Activated T-cell treated with anti-CD3 and anti-CD28 coated beads, Interleukin-2, amount 50 U/mL, for 24 hours (primary cell): ENCODE data around the gene TMEM156.
"Not testable (repeated sequence)": the region's sequence is repeated elsewhere in the genome, so short reads cannot be mapped to it uniquely, and the experiment has no call there.

Source experiments
- DNase-seq: peaks from one replicate; pipeline ENCODE4 v3.0.0-alpha.2; 2020
- H3K27ac Mint-ChIP-seq: 2 replicates; pipeline ENCODE4 v1.8.0; 2020; ENCODE audit warnings: mild to moderate bottlenecking, mixed read lengths
- H3K27me3 Mint-ChIP-seq: 2 replicates; pipeline ENCODE4 v1.8.0; 2020; ENCODE audit warnings: mixed read lengths
- H3K36me3 Mint-ChIP-seq: 2 replicates; pipeline ENCODE4 v1.8.0; 2020; ENCODE audit warnings: low read depth, mixed read lengths
- H3K4me1 Mint-ChIP-seq: 2 replicates; pipeline ENCODE4 v1.8.0; 2020; ENCODE audit warnings: low read depth, mixed read lengths
- H3K4me3 Mint-ChIP-seq: 2 replicates; pipeline ENCODE4 v1.8.0; 2020; ENCODE audit warnings: mild to moderate bottlenecking, moderate library complexity, mixed read lengths
- H3K9me3 Mint-ChIP-seq: 2 replicates; pipeline ENCODE4 v1.8.0; 2020; ENCODE audit warnings: mixed read lengths

TMEM156 gene

DNA sequence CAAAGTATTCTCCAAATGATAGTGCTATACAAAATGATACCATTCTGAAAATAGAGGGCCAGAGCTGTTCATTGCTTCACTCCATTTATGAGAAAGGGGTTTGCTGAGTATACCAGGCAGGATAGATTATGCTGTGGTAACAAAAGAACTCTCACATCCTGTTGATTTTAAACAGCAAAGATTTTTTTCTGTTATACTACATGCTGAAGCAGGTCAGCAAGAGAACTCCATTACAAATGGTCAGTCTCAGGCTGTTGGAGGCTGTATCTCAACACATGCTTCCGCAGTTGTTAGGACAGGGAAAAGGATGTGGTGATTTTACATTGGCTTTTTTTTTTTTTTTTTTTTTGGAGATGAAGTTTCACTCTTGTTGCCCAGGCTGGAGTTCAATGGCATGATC lies 16.1 kb upstream of the TMEM156 start:
- peak overlapping the region; percentile 63 for H3K27ac Mint-ChIP-seq
- no peak overlapping the region for H3K4me3 Mint-ChIP-seq
- no peaks in the 10 kb centered on the region for H3K9me3 Mint-ChIP-seq
- H3K36me3 Mint-ChIP-seq, result peaks cover 13% of the 10 kb centered on the region
- H3K4me1 Mint-ChIP-seq, result peaks cover 59% of the 10 kb centered on the region
- no peaks in the 10 kb centered on the region for H3K27me3 Mint-ChIP-seq
- no peak for DNase-seq

DNA sequence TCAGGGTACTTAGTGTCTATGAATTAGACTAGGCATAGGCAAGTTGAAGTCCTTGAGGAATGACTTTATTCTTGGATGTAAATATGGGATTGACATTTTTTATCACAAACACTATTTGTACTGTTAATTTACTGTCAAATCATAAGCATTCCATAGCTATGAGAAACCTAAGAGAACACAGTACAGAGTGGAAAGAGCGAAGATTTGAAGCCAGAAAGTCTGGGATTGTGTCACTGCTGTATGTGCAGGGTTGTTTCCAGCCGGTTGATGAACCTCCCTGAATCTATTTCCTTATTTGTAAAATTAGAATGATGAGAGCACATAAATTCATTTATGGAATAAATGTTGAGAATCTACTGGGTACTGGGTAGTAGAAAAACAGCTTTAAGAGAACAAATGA lies 15.5 kb upstream of the TMEM156 start:
- no peak for DNase-seq
- Mint-ChIP-seq H3K27ac (peak overlapping the region; percentile 63), H3K4me1 (peaks cover 62% of the 10 kb centered on the region), H3K27me3 (no peaks in the 10 kb centered on the region), H3K9me3 (no peaks in the 10 kb centered on the region), H3K36me3 (peaks cover 13% of the 10 kb centered on the region), H3K4me3 (peak overlapping the region; percentile 15)

DNA sequence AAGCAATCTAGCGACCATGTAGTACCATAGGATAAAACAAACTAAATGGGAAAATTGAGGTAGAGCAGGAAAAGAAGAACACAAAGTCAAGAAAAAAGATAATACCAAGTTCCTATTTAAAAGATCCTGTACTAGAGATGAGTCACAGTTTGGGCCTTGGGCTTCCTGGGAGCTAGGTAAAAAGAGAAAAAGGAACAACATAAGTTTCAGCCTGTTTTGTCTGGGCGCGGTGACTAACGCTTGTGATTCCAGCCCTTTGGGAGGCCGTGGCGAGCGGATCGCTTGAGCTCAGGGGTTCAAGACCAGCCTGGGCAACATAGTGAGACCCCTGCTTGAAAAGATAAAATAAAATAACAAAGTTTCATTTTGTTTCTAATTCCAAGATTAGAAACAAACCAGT lies 14.0 kb upstream of the TMEM156 start:
- H3K4me3 Mint-ChIP-seq, result peak overlapping the region; percentile 88
- H3K36me3 Mint-ChIP-seq, result peaks cover 13% of the 10 kb centered on the region
- no peak for DNase-seq
- H3K27me3 Mint-ChIP-seq, result no peaks in the 10 kb centered on the region
- H3K9me3 Mint-ChIP-seq, result no peaks in the 10 kb centered on the region
- peak overlapping the region; percentile 85 for H3K27ac Mint-ChIP-seq
- H3K4me1 Mint-ChIP-seq, result peaks cover 60% of the 10 kb centered on the region

DNA sequence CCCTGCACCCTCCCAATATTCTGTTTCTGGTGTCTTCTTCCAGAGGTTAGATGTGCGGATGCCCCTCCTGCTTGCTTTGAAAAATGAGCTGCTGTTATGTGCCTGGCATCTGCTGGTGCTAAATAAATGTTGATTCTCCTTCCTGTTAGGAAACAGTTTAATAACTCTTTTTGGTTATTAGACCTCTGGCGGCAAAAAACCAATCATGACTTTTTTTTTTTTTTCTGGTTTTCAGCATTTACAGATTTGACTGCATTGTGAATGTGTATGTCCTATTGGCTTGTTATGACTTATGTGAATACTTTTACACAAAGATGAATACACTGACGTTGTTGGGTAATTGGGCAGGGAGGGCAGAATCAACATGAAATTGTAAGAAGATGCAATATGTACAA lies 13.6 kb upstream of the TMEM156 start:
- Mint-ChIP-seq H3K4me1 (peaks cover 56% of the 10 kb centered on the region), H3K4me3 (peak overlapping the region; percentile 88), H3K9me3 (no peaks in the 10 kb centered on the region), H3K27me3 (no peaks in the 10 kb centered on the region), H3K27ac (peak overlapping the region; percentile 85), H3K36me3 (peaks cover 13% of the 10 kb centered on the region)
- DNase-seq, result no peak

DNA sequence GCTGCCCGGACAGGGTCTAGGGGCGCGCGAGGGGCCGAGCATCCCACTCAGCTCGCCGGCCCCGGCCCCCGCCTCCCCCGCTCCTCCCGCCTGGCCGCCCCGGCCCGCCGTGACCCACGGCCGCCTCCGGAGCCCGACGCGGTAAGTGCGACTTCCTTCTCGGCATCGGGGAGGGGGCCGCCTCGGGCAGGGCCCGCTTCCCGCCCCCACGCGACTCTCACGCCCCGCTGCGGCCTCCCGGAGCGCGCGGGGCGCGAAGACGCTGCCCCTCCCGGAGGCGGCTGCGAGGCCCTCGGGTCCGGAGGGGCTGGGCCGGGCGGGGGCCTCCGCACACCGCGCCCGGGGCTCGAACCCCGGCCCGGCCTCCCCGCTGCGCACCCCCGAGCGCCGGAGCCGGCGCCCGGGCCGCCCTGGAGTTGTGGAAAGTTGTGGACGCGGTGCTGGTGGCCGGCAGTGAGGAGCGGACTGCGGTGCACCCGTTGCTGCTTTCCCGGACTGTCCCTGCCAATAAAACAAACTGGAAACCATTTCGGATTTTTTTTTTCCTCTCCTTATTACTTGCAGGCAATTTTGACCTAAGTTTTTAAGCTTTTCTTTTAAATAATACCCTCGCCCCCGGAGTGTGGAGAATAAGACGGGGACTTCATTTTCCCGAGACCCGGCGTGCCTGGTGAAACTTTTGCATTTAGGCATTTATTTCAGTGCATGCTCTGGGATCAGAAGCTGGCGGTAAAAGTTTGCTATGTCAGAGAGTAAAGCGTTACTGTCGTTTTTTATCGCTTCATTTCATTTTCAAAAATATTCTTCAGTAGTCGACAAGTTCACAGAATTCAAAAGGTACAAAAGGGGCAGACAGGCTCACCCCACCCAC lies 13.0 kb upstream of the TMEM156 start:
- Mint-ChIP-seq H3K9me3 (no peaks in the 10 kb centered on the region), H3K4me1 (peaks cover 51% of the 10 kb centered on the region), H3K4me3 (peak overlapping the region; percentile 88), H3K27ac (peak overlapping the region; percentile 85), H3K27me3 (no peaks in the 10 kb centered on the region), H3K36me3 (peaks cover 13% of the 10 kb centered on the region)
- no peak for DNase-seq

DNA sequence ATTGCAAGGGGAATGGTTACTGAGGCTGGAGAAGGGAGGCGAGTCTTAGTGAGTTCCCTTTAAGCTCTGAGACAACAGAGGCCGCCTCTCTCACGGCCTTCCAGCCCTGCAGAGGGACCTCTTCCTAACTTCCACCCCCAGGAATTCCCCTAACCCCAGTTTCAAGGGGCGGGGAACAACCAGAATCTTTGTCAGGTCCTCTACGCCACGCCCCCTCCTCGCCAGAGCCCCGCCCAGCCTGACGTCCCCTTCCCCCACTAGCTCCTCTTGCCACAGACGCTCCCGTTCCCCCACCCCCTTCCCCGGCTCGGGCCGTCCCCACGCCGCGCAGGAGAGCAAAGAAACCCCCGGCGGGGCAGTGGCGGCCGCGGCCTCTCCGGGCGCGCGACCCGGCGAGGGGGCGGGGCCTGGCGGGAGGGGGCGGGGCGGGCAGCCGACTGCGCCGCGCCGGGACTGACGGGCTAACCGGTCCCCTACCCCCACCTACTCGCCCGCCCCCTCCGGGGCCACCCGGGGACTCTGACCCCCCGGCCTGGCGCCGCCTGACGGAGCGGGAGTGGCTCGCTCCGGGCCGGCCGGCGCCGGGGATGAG lies 12.3 kb upstream of the TMEM156 start:
- H3K4me1 Mint-ChIP-seq, result peaks cover 49% of the 10 kb centered on the region
- peaks cover 13% of the 10 kb centered on the region for H3K36me3 Mint-ChIP-seq
- no peaks in the 10 kb centered on the region for H3K9me3 Mint-ChIP-seq

DNA sequence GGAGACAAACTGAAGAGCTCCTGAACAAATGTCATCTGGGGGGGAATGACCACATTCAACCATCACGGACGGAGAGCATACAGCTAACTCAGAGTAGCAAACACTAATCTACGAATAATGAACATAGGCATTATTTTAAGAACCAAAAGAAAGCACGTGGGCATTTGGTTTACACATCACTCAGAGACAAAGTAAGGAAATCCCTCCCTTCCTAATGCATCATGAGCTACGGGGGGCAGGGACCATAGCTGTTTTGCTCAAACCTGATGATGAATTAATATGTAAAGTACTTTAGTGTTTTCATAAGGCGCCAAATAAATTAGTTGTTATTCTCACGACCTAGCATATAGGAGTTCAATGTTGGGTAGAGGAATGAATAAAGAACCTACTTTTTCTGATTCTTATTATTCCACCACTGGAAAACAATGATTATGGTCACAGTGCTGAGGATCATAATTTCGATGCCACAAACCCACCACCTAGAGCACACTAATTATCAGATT lies 11.7 kb upstream of the TMEM156 start:
- Mint-ChIP-seq H3K27ac (peak overlapping the region; percentile 93), H3K4me3 (peak overlapping the region; percentile 83), H3K27me3 (no peaks in the 10 kb centered on the region), H3K9me3 (no peaks in the 10 kb centered on the region), H3K36me3 (peaks cover 12% of the 10 kb centered on the region), H3K4me1 (peaks cover 49% of the 10 kb centered on the region)
- DNase-seq, result no peak

More for the DNA sequence above, 12.3 kb upstream of the TMEM156 start:
- DNase-seq, result peak; percentile 97
- Mint-ChIP-seq H3K4me3 (peak overlapping the region; percentile 83), H3K27me3 (no peaks in the 10 kb centered on the region), H3K27ac (peak overlapping the region; percentile 93)

DNA sequence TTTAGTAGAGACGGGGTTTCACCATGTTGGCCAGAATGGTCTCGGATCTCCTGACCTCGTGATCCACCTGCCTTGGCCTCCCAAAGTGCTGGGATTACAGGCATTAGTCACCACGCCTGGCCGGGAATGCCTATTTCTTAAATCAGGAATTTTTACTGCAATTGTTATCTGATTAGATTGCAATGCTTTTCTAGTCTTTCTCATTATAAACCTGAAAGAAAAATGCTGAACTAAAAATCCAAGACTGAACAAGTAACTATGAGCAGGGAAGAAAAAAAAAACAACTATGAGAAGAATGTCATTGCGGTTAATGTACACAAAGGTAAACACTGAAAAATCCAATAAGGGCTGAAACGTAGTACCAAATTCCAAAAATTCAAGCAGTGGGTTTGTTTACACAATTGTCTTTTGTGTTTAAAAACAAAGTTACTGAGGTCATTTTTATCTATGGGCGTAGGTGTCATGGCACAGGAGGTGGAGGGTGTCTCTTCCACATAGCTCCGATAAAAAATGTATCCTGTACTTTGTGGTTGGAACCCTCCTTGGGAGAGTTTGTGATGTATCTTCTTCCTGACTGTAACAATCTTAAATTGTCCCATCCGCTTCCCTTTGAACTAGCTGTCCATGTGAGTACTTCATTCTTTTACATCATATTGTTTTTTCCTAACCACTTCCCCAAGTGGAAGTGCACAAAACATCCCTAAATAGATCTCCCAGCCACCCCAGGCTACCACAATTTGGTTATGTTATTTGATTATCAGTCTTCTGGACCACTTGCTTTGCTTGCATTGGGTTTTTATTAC lies 11.1 kb upstream of the TMEM156 start:
- Mint-ChIP-seq H3K4me3 (peak overlapping the region; percentile 83), H3K9me3 (no peaks in the 10 kb centered on the region), H3K4me1 (peaks cover 43% of the 10 kb centered on the region), H3K27me3 (no peaks in the 10 kb centered on the region), H3K27ac (peak overlapping the region; percentile 93), H3K36me3 (peaks cover 11% of the 10 kb centered on the region)
- DNase-seq, result no peak

DNA sequence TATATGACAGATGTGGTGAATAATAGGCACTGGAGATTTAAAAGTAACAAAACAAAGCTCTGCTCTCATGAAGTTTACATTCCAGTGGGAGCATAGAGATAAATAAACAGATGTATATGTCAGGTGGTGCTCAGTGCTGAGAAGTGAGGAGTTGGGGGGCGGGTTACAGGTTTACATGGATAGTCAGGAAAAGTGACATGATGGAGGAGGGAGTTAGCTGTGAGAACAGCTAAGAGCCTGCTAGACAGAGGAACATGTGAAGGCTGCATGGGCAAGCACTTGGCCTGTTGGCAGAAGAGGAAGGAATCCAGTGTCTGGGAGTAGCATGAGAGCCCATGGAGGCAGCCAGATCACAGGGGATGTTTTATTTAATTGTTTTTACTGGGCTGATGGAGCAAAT lies 10.2 kb upstream of the TMEM156 start:
- H3K4me1 Mint-ChIP-seq, result peaks cover 40% of the 10 kb centered on the region
- H3K4me3 Mint-ChIP-seq, result no peak overlapping the region
- H3K27me3 Mint-ChIP-seq, result no peaks in the 10 kb centered on the region
- no peak overlapping the region for H3K27ac Mint-ChIP-seq
- no peak for DNase-seq
- H3K36me3 Mint-ChIP-seq, result peaks cover 7% of the 10 kb centered on the region
- no peaks in the 10 kb centered on the region for H3K9me3 Mint-ChIP-seq

DNA sequence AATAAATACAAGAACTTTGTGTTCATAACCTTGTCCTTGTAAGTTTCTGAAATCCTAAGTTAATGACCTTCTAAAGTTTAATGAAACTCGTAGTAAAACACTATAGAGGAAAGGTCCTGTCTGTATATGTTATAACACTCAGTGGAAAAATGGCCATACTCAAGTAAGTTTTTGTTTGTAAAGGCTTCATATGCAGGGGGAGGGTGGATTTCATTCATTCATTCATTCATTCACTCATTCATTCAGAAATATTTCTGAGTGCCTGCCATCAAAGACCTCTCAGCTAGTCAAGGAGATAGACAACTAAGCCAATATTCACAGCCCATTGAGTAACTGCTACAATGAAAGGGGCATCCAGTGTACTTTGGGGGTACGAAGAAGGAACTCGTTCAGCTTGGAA lies 6.9 kb upstream of the TMEM156 start:
- Mint-ChIP-seq H3K9me3 (no peaks in the 10 kb centered on the region), H3K36me3 (no peaks in the 10 kb centered on the region), H3K4me3 (no peak overlapping the region), H3K27ac (no peak overlapping the region), H3K27me3 (no peaks in the 10 kb centered on the region), H3K4me1 (peaks cover 44% of the 10 kb centered on the region)
- DNase-seq, result no peak

DNA sequence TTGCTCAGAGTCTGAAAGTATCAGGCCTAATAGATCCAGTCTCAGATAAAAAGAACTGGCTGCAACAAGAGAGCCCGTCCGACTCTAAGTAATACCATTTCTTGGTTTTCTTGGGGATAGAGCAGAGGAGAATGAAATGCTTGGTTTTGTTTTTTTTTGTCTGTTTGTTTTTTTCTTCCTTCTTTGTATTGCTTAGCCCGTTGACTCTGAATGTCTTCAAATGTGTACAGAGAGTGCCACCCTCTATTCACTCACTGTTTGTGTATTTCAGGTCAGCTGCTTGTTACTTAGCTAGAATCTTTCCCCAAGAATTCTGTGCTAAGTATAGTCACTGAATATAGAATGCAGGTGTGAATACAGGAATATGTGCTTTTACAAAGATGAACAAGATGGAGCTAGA lies 5.7 kb upstream of the TMEM156 start:
- no peaks in the 10 kb centered on the region for H3K27me3 Mint-ChIP-seq
- peaks cover 42% of the 10 kb centered on the region for H3K4me1 Mint-ChIP-seq
- H3K27ac Mint-ChIP-seq, result no peak overlapping the region
- no peaks in the 10 kb centered on the region for H3K36me3 Mint-ChIP-seq
- H3K4me3 Mint-ChIP-seq, result no peak overlapping the region
- no peak for DNase-seq
- H3K9me3 Mint-ChIP-seq, result no peaks in the 10 kb centered on the region

DNA sequence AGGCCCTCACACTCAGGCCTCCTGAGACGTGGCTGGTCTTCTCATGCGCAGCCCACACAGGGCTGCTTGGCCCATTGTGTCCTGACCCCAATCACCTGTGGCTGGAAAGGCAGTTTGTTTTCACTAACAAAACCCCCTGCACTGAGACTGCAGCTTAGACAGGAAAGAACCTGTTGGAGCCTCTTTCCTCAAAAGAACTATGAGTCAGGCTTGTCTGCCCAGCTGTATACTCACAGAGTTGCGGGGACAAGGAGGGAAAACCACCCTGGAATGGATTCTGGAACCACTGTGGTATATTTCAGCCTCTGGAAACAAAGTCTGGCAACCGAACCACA lies 5.2 kb upstream of the TMEM156 start:
- no peak overlapping the region for H3K27ac Mint-ChIP-seq
- no peaks in the 10 kb centered on the region for H3K9me3 Mint-ChIP-seq
- peaks cover 45% of the 10 kb centered on the region for H3K4me1 Mint-ChIP-seq
- H3K27me3 Mint-ChIP-seq, result no peaks in the 10 kb centered on the region
- H3K36me3 Mint-ChIP-seq, result no peaks in the 10 kb centered on the region
- no peak for DNase-seq
- H3K4me3 Mint-ChIP-seq, result no peak overlapping the region

DNA sequence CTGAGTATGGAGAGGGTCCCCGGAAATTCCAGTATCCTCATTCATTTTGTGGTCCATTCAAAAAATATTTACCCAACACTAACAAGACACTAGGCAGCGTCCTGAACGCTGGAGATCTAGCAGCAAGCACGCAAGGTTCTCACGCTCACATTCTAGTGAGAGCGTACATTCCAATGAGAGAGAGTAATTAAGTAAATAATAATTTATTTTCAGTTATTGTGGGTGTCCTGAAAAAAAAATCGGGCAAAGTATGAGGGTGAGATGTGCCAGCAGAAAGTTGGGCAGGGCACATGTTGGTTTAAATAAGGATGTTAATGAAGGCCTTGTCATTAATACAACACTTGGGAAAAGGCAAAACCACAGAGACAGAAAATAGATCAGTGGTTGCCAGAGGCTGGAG lies 4.0 kb upstream of the TMEM156 start:
- Mint-ChIP-seq H3K9me3 (no peaks in the 10 kb centered on the region), H3K27ac (no peak overlapping the region), H3K4me1 (peaks cover 47% of the 10 kb centered on the region), H3K36me3 (peaks cover 2% of the 10 kb centered on the region), H3K27me3 (no peaks in the 10 kb centered on the region), H3K4me3 (no peak overlapping the region)
- no peak for DNase-seq

DNA sequence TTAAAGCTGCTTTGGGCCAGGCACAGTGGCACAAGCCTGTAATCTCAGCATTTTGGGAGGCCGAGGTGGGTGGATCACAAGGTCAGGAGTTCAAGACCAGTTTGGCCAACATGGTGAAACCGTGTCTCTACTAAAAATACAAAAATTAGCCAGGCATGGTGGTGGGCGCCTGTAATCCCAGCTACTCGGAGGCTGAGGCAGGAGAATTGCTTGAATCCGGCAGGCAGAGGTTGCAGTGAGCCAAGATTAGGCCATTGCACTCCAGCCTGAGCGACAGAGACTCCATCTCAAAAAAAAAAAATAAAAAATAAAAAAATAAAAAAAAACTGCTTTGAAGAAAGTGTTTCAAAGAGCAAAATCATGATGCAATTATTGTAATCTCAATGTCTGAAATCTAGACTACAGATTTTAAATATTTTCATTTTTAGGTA lies 604 bp downstream of the TMEM156 start:
- H3K4me1 Mint-ChIP-seq, result peaks cover 63% of the 10 kb centered on the region

More for the DNA sequence above, 604 bp downstream of the TMEM156 start:
- H3K9me3 Mint-ChIP-seq, H3K27me3 Mint-ChIP-seq, H3K36me3 Mint-ChIP-seq: not testable (repeated sequence)
- H3K4me3 Mint-ChIP-seq, result peak overlapping the region; percentile 82
- H3K27ac Mint-ChIP-seq, result peak overlapping the region; percentile 96
- DNase-seq, result peak; percentile 45
